Measurements from ENCODE around the gene TCF12. TPM values are rescaled to one million over a fixed set of nuclear protein-coding genes. Genes with fewer than 3 reads are reported as not detected.

Gene TCF12
- total RNA-seq, 1 experiment from 2014 or later, result 76.7 TPM

DNA sequence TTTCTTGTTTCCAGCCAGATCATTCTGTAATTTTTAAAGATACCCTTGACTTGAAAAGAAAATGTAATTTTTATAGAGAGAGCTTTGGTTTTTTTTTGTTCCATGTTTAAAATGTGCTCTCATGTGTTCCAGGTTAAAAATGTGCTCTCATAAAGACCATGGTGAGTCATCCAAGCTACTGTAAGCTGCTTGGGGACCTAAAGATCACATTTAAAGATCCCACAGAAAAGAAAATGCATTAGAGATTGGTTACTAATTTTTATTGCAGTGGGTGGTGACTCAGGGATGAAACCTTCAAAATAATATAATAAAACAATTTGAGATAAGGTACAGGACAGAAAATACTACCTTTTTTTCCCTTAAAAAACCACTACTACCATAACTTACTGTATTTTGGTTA, 11.0 kb downstream of the TCF12 start:
- Mint-ChIP-seq H3K27me3 (ENCODE audit: low read depth) (no peaks in the 10 kb centered on the region), H3K36me3 (ENCODE audit: insufficient read depth in 1 of 3, low read depth in 3 of 3) (peaks cover 10 to 24% (median 14%) of the 10 kb centered on the region in 3 experiments), H3K4me3 (no peak overlapping the region), H3K27ac (no peak overlapping the region), H3K4me1 (peaks cover 42 to 46% of the 10 kb centered on the region in 2 experiments), H3K9me3 (no peaks in the 10 kb centered on the region)
- no peaks in the 10 kb centered on the region for H4K20me1 ChIP-seq (ENCODE audit: control insufficient read depth, insufficient read depth, insufficient read length)
- no peak overlapping the region for H3K9ac ChIP-seq (ENCODE audit: extremely low read depth, insufficient read length, low read length)
- H3K27ac ChIP-seq (ENCODE audit: insufficient read length, low read depth, low read length), result no peak overlapping the region
- H3K14ac ChIP-seq (ENCODE audit: insufficient read depth, low read length), result no peak overlapping the region
- no peaks in the 10 kb centered on the region for H3K9me3 ChIP-seq (ENCODE audit: control insufficient read depth, low read depth, low read length)
- H4K8ac ChIP-seq (replicated peaks; ENCODE audit: insufficient read length, low read depth, low read length), result no peak overlapping the region
- TF ChIP-seq, protein P1, sequence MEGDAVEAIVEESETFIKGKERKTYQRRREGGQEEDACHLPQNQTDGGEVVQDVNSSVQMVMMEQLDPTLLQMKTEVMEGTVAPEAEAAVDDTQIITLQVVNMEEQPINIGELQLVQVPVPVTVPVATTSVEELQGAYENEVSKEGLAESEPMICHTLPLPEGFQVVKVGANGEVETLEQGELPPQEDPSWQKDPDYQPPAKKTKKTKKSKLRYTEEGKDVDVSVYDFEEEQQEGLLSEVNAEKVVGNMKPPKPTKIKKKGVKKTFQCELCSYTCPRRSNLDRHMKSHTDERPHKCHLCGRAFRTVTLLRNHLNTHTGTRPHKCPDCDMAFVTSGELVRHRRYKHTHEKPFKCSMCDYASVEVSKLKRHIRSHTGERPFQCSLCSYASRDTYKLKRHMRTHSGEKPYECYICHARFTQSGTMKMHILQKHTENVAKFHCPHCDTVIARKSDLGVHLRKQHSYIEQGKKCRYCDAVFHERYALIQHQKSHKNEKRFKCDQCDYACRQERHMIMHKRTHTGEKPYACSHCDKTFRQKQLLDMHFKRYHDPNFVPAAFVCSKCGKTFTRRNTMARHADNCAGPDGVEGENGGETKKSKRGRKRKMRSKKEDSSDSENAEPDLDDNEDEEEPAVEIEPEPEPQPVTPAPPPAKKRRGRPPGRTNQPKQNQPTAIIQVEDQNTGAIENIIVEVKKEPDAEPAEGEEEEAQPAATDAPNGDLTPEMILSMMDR (conservative IDR thresholded peaks at IDR 0.05), result no peak
- H3T11ph ChIP-seq (ENCODE audit: low read length), result no peak overlapping the region
- DNase-seq, result no peak
- no peak overlapping the region for H3K23ac ChIP-seq (ENCODE audit: insufficient read length, low read depth, low read length)
- no peak overlapping the region for H3K18ac ChIP-seq (ENCODE audit: insufficient read length, low read depth, low read length)
- no peak overlapping the region for H2BK12ac ChIP-seq (ENCODE audit: insufficient read length, low read depth, low read length)
- no peak overlapping the region for H4K91ac ChIP-seq (ENCODE audit: insufficient read length, low read depth, low read length)
- no peak overlapping the region for H2BK20ac ChIP-seq (ENCODE audit: low read depth, low read length, poor library complexity, severe bottlenecking)
- H2BK15ac ChIP-seq (ENCODE audit: low read depth, low read length), result no peak overlapping the region
- H3K79me2 ChIP-seq (ENCODE audit: insufficient read depth, low read length), result peaks cover 19% of the 10 kb centered on the region; the same call in 1 of the 2 replicates
- 0 out of 2 replicates have a peak, but pooled peaks cover 4% of the 10 kb centered on the region for H3K4me1 ChIP-seq (ENCODE audit: insufficient read depth, low read length)
- H3K79me1 ChIP-seq (ENCODE audit: insufficient read depth, low read depth, low read length, poor library complexity, severe bottlenecking), result peaks cover 6% of the 10 kb centered on the region
- H4K5ac ChIP-seq (ENCODE audit: insufficient read length, low read depth, low read length), result no peak overlapping the region
- no peak overlapping the region for H3K4me2 ChIP-seq (ENCODE audit: insufficient read depth, insufficient read length, low read length)
- H3K23me2 ChIP-seq (ENCODE audit: insufficient read length, low read depth, low read length, poor library complexity, severe bottlenecking), result no peaks in the 10 kb centered on the region
- H2AK5ac ChIP-seq (ENCODE audit: insufficient read length, low read length), result no peak overlapping the region
- H2BK120ac ChIP-seq (ENCODE audit: low read depth, low read length, poor library complexity, severe bottlenecking), result no peak overlapping the region
- H3K56ac ChIP-seq (ENCODE audit: insufficient read length, low read depth, low read length), result no peak overlapping the region
- H3K27me3 ChIP-seq (ENCODE audit: insufficient read depth, low read length), result no peaks in the 10 kb centered on the region
- no peak overlapping the region for H3K4ac ChIP-seq (ENCODE audit: low read depth, low read length)
- no peak overlapping the region for H2BK5ac ChIP-seq (ENCODE audit: insufficient read length, low read length)
- H2AFZ ChIP-seq (ENCODE audit: low read length), result no peak overlapping the region

Data from H9 (cell line).